ENCODE data around the gene UGT1A4. TPM values are rescaled to one million over a fixed set of nuclear protein-coding genes. Genes with fewer than 3 reads are reported as not detected.

Gene UGT1A4
- total RNA-seq, 2 experiments from 2014 or later, result not detected

GRCh38 chr2:233711312-233712008 lies 7.1 kb upstream of the UGT1A4 start:
- Histone ChIP-seq H3K36me3 (ENCODE audit: insufficient read depth, low read length) (no peaks in the 10 kb centered on the region), H3K4me1 (ENCODE audit: insufficient read depth, low read length) (no peaks in the 10 kb centered on the region), H3K27ac (ENCODE audit: low read depth in 1 of 2, low read length in 2 of 2) (no peak overlapping the region), H3K27me3 (ENCODE audit: control insufficient read depth in 1 of 2, insufficient read depth in 2 of 2, low read length in 2 of 2) (peaks cover 4 to 6% of the 10 kb centered on the region in 2 experiments), H3K9me3 (ENCODE audit: control insufficient read depth in 1 of 2, insufficient read depth in 1 of 2, low read length in 2 of 2) (no peaks in the 10 kb centered on the region), H3K4me3 (ENCODE audit: low read length) (no peak overlapping the region)
- H3K36me3 Mint-ChIP-seq (ENCODE audit: low read depth), result no peaks in the 10 kb centered on the region
- peak; percentile 78 for TF ChIP-seq CTCF (IDR thresholded peaks at IDR 0.05)
- peak; percentile 44 to 73 (median 58) for DNase-seq
- POLR2A ChIA-PET, result no interaction called here
- no peak overlapping the region for H3K4me3 Mint-ChIP-seq
- H3K9me3 Mint-ChIP-seq, result no peaks in the 10 kb centered on the region
- no peaks in the 10 kb centered on the region for H3K4me1 Mint-ChIP-seq (ENCODE audit: low read depth)
- H3K27ac Mint-ChIP-seq, result no peak overlapping the region
- ATAC-seq (ENCODE audit: poor library complexity), result peak; percentile 62
- H3K27me3 Mint-ChIP-seq, result peaks cover 29% of the 10 kb centered on the region
- intact Hi-C loops (cut with DNase I, micrococcal nuclease), result loop anchor here (5.0 to 10.0 kb wide), 4 partner anchors 309 to 949 kb away; no protein-coding TSS in a partner anchor
- CTCF ChIA-PET, result no interaction called here

GRCh38 chr2:233712611-233713261 lies 5.8 kb upstream of the UGT1A4 start, which contains the start of gene UGT1A5:
UGT1A5 (plus strand) TSS chr2:233712907; CDS start chr2:233712992, 85 bp downstream.
- no peaks in the 10 kb centered on the region for H3K4me1 ChIP-seq (ENCODE audit: insufficient read depth, low read length)
- H3K27me3 ChIP-seq (ENCODE audit: control insufficient read depth in 1 of 2, insufficient read depth in 2 of 2, low read length in 2 of 2), result peaks cover 4 to 11% of the 10 kb centered on the region in 2 experiments
- ChIA-PET POLR2A (no interaction called here), CTCF (no interaction called here)
- H3K4me3 ChIP-seq (ENCODE audit: low read length), result no peak within 1 kb of the TSS
- no peaks in the 10 kb centered on the region for H3K36me3 ChIP-seq (ENCODE audit: insufficient read depth, low read length)
- no peak for DNase-seq
- no peak for ATAC-seq (ENCODE audit: poor library complexity)
- H3K9me3 Mint-ChIP-seq, result no peaks in the 10 kb centered on the region
- H3K4me1 Mint-ChIP-seq (ENCODE audit: low read depth), result no peaks in the 10 kb centered on the region
- no peak for TF ChIP-seq CTCF (IDR thresholded peaks at IDR 0.05)
- H3K27me3 Mint-ChIP-seq, result peaks cover 26% of the 10 kb centered on the region
- intact Hi-C loops (cut with DNase I, micrococcal nuclease), result loop anchor here (5.0 to 10.0 kb wide), 4 partner anchors 310 to 950 kb away; no protein-coding TSS in a partner anchor
- H3K9me3 ChIP-seq (ENCODE audit: control insufficient read depth in 1 of 2, insufficient read depth in 1 of 2, low read length in 2 of 2), result no peaks in the 10 kb centered on the region
- no peak within 1 kb of the TSS for H3K27ac Mint-ChIP-seq
- H3K4me3 Mint-ChIP-seq, result no peak within 1 kb of the TSS
- H3K27ac ChIP-seq (ENCODE audit: low read depth in 1 of 2, low read length in 2 of 2), result no peak within 1 kb of the TSS
- no peaks in the 10 kb centered on the region for H3K36me3 Mint-ChIP-seq (ENCODE audit: low read depth)

GRCh38 chr2:233713262-233713615 lies 5.3 kb upstream of the UGT1A4 start:
- H3K36me3 Mint-ChIP-seq (ENCODE audit: low read depth), result no peaks in the 10 kb centered on the region
- H3K27me3 Mint-ChIP-seq, result peaks cover 31% of the 10 kb centered on the region
- no peaks in the 10 kb centered on the region for H3K9me3 Mint-ChIP-seq
- Histone ChIP-seq H3K4me3 (ENCODE audit: low read length) (no peak overlapping the region), H3K9me3 (ENCODE audit: control insufficient read depth in 1 of 2, insufficient read depth in 1 of 2, low read length in 2 of 2) (no peaks in the 10 kb centered on the region), H3K4me1 (ENCODE audit: insufficient read depth, low read length) (no peaks in the 10 kb centered on the region), H3K27ac (ENCODE audit: low read depth in 1 of 2, low read length in 2 of 2) (no peak overlapping the region), H3K36me3 (ENCODE audit: insufficient read depth, low read length) (no peaks in the 10 kb centered on the region), H3K27me3 (ENCODE audit: control insufficient read depth in 1 of 2, insufficient read depth in 2 of 2, low read length in 2 of 2) (peaks cover 0 to 13% of the 10 kb centered on the region in 2 experiments)
- ChIA-PET POLR2A (no interaction called here), CTCF (no interaction called here)
- no peak overlapping the region for H3K27ac Mint-ChIP-seq
- intact Hi-C loops (cut with DNase I, micrococcal nuclease), result loop anchor here (5.0 to 10.0 kb wide), 4 partner anchors 311 to 951 kb away; no protein-coding TSS in a partner anchor
- no peaks in the 10 kb centered on the region for H3K4me1 Mint-ChIP-seq (ENCODE audit: low read depth)
- ATAC-seq (ENCODE audit: poor library complexity), result no peak
- H3K4me3 Mint-ChIP-seq, result no peak overlapping the region
- no peak for TF ChIP-seq CTCF (IDR thresholded peaks at IDR 0.05)
- no peak for DNase-seq

Data from CD4-positive, alpha-beta T cell (primary cell).